Stomach smooth muscle (tissue), 2 donors: ENCODE measurements around the gene BCL2A1.
"Not testable (repeated sequence)": the region's sequence is repeated elsewhere in the genome, so short reads cannot be mapped to it uniquely, and the experiment has no call there.

Experiments
- H3K27ac ChIP-seq: one replicate; pipeline ENCODE4 v1.7.0; 2013; ENCODE audit warnings: mild to moderate bottlenecking, low read length, inconsistent platforms
- H3K27me3 ChIP-seq, 2 donors: one replicate each; pipeline ENCODE4 v1.7.0; 2013; ENCODE audit warnings: low read length in 2 of 2; ENCODE audit not compliant: insufficient read depth in 2 of 2, control insufficient read depth in 1 of 2
- H3K36me3 ChIP-seq, 2 donors: one replicate each; pipeline ENCODE4 v1.7.0; 2013; ENCODE audit warnings: low read length in 2 of 2; ENCODE audit not compliant: control insufficient read depth in 2 of 2, insufficient read depth in 2 of 2
- H3K4me1 ChIP-seq: one replicate; pipeline ENCODE4 v1.7.0; 2013; ENCODE audit warnings: low read length; ENCODE audit not compliant: control insufficient read depth, insufficient read depth
- H3K4me3 ChIP-seq, 2 donors: one replicate each; pipeline ENCODE4 v1.7.0; 2013; ENCODE audit warnings: low read length in 2 of 2
- H3K9ac ChIP-seq, 2 donors: one replicate each; pipeline ENCODE4 v1.7.0; 2013; ENCODE audit warnings: low read length in 2 of 2, mild to moderate bottlenecking in 1 of 2
- H3K9me3 ChIP-seq, 2 donors: one replicate each; pipeline ENCODE4 v1.7.0; 2013; ENCODE audit warnings: low read length in 2 of 2; ENCODE audit not compliant: control insufficient read depth in 2 of 2
- donor health status: healthy.
- donor health status: Pancreatic carcinoma.

Gene BCL2A1

DNA sequence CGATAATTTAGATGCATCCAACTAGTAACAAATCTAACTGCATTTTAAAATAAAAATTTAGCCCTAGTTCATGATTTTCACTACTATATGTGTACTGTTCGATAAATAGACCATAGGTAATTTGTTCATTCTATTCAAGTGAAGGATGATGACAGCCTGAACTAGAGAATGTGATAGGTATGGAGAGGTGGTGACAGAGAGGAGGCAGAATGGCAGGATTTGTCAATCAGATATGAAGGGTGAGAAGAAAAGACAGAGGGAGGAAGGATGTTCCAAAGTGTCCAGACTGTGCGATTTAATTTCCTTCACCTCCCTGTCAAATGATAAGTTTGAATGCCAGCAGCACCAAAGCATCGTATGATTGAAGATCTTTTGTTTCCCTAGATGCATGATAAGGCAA lies 31.6 kb downstream of the BCL2A1 start:
- no peak overlapping the region for H3K9ac ChIP-seq
- H3K27me3 ChIP-seq = peaks cover 0 to 2% of the 10 kb centered on the region in 2 donors
- H3K4me1 ChIP-seq = no peaks in the 10 kb centered on the region
- H3K36me3 ChIP-seq = no peaks in the 10 kb centered on the region
- H3K27ac ChIP-seq = no peak overlapping the region
- no peaks in the 10 kb centered on the region for H3K9me3 ChIP-seq
- H3K4me3 ChIP-seq = no peak overlapping the region

DNA sequence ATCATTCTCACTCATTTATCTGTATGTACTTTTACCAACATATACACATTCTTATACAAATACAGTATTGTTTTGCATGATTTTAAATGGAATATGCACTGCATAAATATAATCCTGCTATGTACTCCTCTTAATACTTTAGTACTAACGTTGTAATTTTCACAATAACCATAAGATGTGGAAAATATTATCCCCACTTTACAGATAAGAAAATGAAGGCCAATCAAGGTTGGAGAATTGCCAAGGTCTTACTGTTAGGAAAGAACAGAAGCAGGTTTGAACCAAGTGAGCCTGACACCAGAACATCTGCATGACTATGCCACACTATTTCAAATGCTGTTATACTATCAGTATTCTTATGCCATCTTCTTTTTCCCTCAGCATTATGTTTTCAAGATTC lies 32.9 kb downstream of the BCL2A1 start:
- Histone ChIP-seq H3K9me3 (no peaks in the 10 kb centered on the region), H3K27ac (no peak overlapping the region), H3K4me1 (no peaks in the 10 kb centered on the region), H3K9ac (no peak overlapping the region), H3K4me3 (no peak overlapping the region), H3K36me3 (no peaks in the 10 kb centered on the region), H3K27me3 (peaks cover 0 to 7% of the 10 kb centered on the region in 2 donors)

DNA sequence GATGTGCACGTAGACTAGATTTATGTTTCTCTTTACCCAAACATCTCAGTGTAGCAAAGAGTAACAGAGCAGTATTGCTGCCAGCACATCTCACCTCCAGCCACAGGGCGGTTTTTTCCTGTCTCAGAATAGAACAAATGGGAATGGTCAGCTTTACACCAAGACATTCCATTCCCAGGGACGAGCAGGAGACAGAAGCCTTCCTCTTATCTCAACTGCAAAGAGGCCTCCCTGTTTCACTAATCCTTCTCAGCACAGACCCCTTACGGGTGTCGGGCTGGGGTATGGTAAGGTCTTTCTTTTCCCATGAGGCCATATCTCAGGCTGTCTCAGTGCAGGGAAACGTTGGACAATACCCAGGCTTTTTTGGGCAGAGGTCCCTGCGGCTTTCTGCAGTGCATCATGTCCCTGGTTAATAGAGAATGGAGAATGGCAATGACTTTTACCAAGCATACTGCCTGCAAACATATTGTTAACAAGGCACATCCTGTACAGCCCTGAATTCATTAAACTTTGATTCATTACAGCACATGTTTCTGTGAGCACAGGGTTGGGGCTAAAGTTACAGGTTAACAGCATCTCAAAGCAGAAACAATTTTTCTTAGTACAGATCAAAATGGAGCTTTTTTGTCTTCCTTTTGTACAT lies 35.3 kb downstream of the BCL2A1 start:
- not testable (repeated sequence) for H3K27ac ChIP-seq, H3K4me3 ChIP-seq, H3K9ac ChIP-seq

DNA sequence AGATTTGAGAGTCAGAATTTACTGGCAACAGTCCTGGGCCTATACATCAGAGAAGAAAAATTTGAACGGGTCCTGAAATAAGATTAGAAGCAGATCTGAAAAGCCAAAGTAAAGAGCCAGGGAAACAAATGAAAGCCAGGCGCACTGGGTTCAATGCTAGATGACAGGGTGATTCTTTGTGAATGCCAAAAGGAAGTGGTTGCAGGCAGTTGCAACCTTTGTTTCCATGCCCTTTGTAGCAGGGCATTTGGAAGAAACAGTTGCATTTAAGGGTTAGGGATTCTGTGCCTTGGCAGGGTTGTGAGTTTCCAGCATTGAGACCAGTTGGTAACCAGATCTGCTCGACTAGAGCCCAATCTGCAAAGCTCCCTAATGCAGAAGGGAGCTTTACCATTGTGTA lies 37.8 kb downstream of the BCL2A1 start:
- H3K4me1 ChIP-seq = no peaks in the 10 kb centered on the region
- H3K27ac ChIP-seq = no peak overlapping the region
- no peak overlapping the region for H3K4me3 ChIP-seq
- no peaks in the 10 kb centered on the region for H3K9me3 ChIP-seq
- no peaks in the 10 kb centered on the region for H3K36me3 ChIP-seq
- H3K27me3 ChIP-seq = peaks cover 0 to 7% of the 10 kb centered on the region in 2 donors
- H3K9ac ChIP-seq = no peak overlapping the region

More for the DNA sequence above, 35.3 kb downstream of the BCL2A1 start:
- H3K4me1 ChIP-seq, H3K9me3 ChIP-seq, H3K36me3 ChIP-seq, H3K27me3 ChIP-seq: not testable (repeated sequence)

DNA sequence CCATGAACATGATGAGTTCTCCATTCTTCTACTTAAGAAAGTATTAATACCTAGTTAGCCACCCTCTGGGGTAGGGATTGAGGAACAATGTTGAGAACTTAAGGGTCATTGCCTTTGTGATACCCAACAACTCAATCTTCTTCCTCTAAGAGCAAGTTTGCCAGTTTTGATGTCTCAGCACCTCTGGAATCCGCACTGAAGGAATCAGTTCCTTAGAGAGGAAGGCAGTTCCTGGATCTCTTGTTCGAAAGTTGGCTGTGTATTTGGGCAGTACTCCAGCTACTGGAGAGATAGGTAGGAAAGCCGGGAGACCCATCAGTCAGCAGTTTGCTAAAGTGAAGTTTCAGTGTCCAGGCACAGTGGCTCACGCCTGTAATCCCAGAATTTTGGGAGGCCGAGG lies 38.5 kb downstream of the BCL2A1 start:
- Histone ChIP-seq H3K4me3 (no peak overlapping the region), H3K4me1 (no peaks in the 10 kb centered on the region), H3K27me3 (peaks cover 0 to 7% of the 10 kb centered on the region in 2 donors), H3K9me3 (no peaks in the 10 kb centered on the region), H3K27ac (no peak overlapping the region), H3K36me3 (no peaks in the 10 kb centered on the region), H3K9ac (no peak overlapping the region)

DNA sequence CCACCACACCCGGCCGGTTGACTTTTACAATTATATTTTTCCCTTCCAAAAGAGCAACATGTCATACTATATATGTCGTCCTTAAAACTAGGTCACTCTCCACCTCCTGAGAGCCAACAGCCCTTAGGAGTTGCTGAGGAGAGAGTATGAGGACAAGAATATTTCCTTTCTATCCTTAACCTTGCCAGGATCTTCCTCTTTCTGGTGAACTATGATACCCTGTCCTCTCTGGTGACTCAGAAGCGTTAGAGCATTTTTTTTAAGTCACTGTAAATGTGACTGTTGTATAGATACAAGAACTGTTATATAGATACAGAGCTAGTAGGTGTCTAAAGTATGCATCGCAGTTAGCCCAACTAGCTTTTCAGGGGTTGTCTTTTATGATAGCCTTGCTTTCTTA lies 40.5 kb downstream of the BCL2A1 start:
- no peak overlapping the region for H3K4me3 ChIP-seq

DNA sequence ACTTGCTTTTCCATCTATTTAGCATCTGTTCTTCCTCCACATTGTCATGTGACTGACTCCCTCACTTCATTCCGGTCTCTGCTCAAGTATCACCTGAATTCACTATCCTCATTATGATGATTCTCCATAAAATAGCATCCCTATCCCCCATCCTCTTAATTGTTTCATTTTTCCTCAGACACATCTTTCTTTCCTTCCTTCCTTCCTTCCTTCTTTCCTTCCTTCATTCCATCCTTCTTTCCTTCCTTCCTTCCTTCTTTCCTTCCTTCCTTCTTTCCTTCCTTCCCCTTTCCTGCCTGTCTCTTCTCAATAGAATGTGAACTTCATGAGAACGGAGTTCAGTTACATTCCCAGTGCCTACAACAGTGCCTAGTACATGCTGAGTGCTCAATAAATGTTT lies 41.6 kb downstream of the BCL2A1 start:
- Histone ChIP-seq H3K27me3 (peaks cover 0 to 5% of the 10 kb centered on the region in 2 donors), H3K27ac (no peak overlapping the region), H3K4me3 (no peak overlapping the region), H3K9ac (no peak overlapping the region), H3K4me1 (peaks cover 2% of the 10 kb centered on the region), H3K36me3 (no peaks in the 10 kb centered on the region), H3K9me3 (no peaks in the 10 kb centered on the region)

More for the DNA sequence above, 40.5 kb downstream of the BCL2A1 start:
- no peak overlapping the region for H3K27ac ChIP-seq
- peaks cover 0 to 5% of the 10 kb centered on the region in 2 donors for H3K27me3 ChIP-seq
- H3K9ac ChIP-seq = no peak overlapping the region
- H3K4me1 ChIP-seq = no peaks in the 10 kb centered on the region
- H3K36me3 ChIP-seq = no peaks in the 10 kb centered on the region
- H3K9me3 ChIP-seq = no peaks in the 10 kb centered on the region

DNA sequence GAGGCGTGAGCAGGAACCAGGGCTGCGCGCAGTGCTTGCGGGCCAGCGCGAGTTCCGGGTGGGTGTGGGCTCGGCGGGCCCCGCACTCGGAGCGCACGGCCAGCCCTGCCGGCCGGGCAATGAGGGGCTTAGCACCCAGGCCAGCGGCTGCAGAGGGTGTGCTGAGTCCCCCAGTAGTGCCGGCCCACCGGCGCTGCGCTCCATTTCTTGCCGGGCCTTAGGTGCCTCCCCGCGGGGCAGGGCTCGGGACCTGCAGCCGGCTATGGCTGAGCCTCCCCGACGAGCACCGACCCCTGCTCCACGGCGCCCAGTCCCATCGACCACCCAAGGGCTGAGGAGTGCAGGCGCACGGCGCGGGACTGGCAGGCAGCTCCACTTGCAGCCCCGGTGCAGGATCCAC lies 44.9 kb downstream of the BCL2A1 start:
- H3K9ac ChIP-seq, H3K9me3 ChIP-seq, H3K36me3 ChIP-seq, H3K27ac ChIP-seq, H3K4me3 ChIP-seq, H3K27me3 ChIP-seq: not testable (repeated sequence)
- H3K4me1 ChIP-seq = peaks cover 13% of the 10 kb centered on the region

DNA sequence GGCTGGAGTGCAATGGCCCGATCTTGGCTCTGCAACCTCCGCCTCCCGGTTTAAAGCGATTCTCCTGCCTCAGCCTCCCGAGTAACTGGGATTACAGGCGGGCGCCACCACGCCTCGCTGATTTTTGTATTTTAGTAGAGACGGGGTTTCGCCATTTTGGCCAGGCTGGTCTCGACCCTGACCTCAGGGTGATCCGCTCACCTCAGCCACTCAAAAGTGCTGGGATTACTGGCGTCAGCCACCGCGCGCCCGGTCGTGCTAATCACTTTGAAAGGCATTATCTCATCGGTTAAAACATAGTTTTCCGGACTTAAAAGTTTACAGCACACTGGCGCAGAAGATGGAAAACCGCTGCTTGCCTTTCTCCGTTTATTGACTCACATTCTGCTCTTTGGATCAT lies 46.6 kb downstream of the BCL2A1 start:
- Histone ChIP-seq H3K9me3 (peaks cover 2 to 11% of the 10 kb centered on the region in 2 donors), H3K9ac (peak overlapping the region; percentile 85 to 91), H3K4me1 (peaks cover 13% of the 10 kb centered on the region), H3K27me3 (no peaks in the 10 kb centered on the region), H3K36me3 (no peaks in the 10 kb centered on the region), H3K27ac (peak overlapping the region; percentile 86), H3K4me3 (peak overlapping the region; percentile 88)

DNA sequence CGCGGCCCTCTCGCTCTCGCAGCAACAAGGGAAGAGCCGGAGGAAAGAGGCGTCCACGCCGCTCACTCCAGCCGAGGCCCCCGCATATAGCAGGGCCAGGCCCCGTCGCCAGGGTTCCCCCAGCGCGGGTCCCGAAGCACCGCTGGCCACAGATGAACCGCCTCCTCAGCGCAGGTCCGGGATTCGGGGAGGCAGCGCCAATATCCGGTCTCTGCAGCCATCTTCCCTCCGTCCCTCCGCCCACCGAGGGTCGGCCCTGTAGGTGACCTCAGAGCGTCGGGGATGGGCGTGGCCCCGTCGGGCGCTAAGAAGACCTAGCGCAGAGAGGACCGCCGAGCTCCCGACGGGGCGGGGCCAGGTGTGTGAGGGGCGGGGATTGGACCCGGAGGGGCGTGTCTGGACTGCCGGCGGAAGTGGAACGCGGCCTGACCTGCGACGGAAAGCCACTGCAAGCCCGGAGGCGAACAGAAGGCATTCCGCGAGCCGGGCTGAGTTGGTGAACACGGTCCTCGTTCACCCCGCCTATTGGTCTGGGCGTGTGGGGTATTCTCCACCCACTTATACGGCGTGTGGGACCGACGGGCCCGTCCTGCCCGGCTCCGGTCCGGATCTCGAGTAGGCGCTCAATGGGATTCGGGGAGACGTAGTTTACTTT lies 47.4 kb downstream of the BCL2A1 start:
- Histone ChIP-seq H3K4me3 (peak overlapping the region; percentile 88), H3K36me3 (no peaks in the 10 kb centered on the region), H3K9me3 (peaks cover 2 to 15% of the 10 kb centered on the region in 2 donors), H3K9ac (peak overlapping the region; percentile 85 to 91), H3K27me3 (no peaks in the 10 kb centered on the region), H3K27ac (peak overlapping the region; percentile 86), H3K4me1 (peaks cover 13% of the 10 kb centered on the region)

DNA sequence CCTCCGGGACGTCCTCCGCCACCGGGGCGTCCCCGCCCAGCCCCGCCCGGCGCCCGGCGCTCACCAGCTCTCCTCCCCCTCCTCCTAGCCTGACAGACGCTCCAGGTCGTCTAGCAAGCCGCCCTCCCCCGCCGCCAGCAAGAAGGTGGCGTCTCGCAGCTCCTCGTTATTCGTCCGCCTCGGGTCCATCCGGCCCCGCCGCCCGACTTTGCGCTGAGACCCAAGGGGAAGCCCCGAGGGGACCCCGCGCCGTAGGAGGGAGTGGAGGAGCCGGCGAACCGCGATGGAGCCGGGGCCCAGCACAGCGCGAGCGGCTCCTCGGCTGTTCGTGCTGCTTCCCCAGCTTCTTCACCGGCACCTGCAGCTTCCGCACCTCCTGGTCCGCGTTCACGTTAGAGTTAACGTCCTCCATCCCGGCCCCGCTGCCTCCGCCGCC lies 47.9 kb downstream of the BCL2A1 start:
- Histone ChIP-seq H3K4me3 (peak overlapping the region; percentile 88), H3K36me3 (no peaks in the 10 kb centered on the region), H3K4me1 (peaks cover 13% of the 10 kb centered on the region), H3K27ac (peak overlapping the region; percentile 86), H3K27me3 (no peaks in the 10 kb centered on the region), H3K9ac (peak overlapping the region; percentile 85 to 91), H3K9me3 (peaks cover 2 to 18% of the 10 kb centered on the region in 2 donors)
